ENCODE results near the gene UNC13C. TPM values are rescaled to one million over a fixed set of nuclear protein-coding genes. Genes with fewer than 3 reads are reported as not detected.

The UNC13C gene
- total RNA-seq, 1 donor from 2014 or later: 0.18 TPM

DNA sequence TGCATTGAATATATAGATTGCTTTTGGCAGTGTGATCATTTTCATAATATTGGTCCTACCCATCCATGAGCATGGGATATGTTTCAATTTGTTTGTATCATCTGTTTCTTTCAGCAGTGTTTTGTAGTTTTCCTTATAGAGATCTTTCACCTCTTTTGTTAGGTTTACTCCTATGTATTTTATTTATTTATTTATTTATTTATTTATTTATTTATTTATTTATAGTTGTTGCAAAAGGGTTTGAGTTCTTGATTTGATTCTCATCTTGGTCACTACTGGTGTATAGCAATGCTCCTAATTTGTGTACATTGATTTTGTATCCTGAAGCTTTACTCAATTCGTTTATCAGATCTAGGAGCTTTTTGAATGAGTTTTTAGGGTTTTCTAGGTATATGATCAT lies 478.2 kb downstream of the UNC13C start:
- H3K27ac Mint-ChIP-seq (ENCODE audit: unreplicated experiment): no peak overlapping the region
- no peak overlapping the region for H3K9ac ChIP-seq (ENCODE audit: low read length)
- no peaks in the 10 kb centered on the region for H3K4me1 Mint-ChIP-seq (ENCODE audit: low read depth, unreplicated experiment)
- H4K20me1 ChIP-seq (ENCODE audit: insufficient read depth, low read length): no peaks in the 10 kb centered on the region
- H2AFZ ChIP-seq (ENCODE audit: low read depth, low read length): no peak overlapping the region
- H3K4me1 ChIP-seq (ENCODE audit: insufficient read depth, low read length): no peaks in the 10 kb centered on the region
- H3K79me2 ChIP-seq (ENCODE audit: insufficient read depth, low read length): no peaks in the 10 kb centered on the region
- FAIRE-seq (no peak), DNase-seq (ENCODE audit: low read depth) (no peak)
- H3K4me3 Mint-ChIP-seq (ENCODE audit: unreplicated experiment): no peak overlapping the region
- no peak for TF ChIP-seq EZH2 (IDR thresholded peaks at IDR 0.05; ENCODE audit: insufficient read depth, low read length)
- no peak for TF ChIP-seq CTCF (IDR thresholded peaks at IDR 0.05; ENCODE audit: insufficient read depth, low read depth, low read length)
- H3K9me3 ChIP-seq (ENCODE audit: insufficient read depth, low read depth, low read length): peaks cover 8% of the 10 kb centered on the region
- no peaks in the 10 kb centered on the region for H3K27me3 Mint-ChIP-seq (ENCODE audit: low read depth, unreplicated experiment)
- H3K36me3 ChIP-seq (ENCODE audit: insufficient read depth, low read length): no peaks in the 10 kb centered on the region
- no peak overlapping the region for H3K4me3 ChIP-seq (ENCODE audit: insufficient read depth, low read depth, low read length)
- H3K27me3 ChIP-seq (ENCODE audit: insufficient read depth, low read length): no peaks in the 10 kb centered on the region
- H3K27ac ChIP-seq (ENCODE audit: low read depth, low read length): no peak overlapping the region
- no peak overlapping the region for H3K4me2 ChIP-seq (ENCODE audit: low read length)
- H3K36me3 Mint-ChIP-seq (ENCODE audit: low read depth, unreplicated experiment): no peaks in the 10 kb centered on the region
- peaks cover 11% of the 10 kb centered on the region for H3K9me3 Mint-ChIP-seq (ENCODE audit: unreplicated experiment)

- no peak overlapping the region for H2AFZ ChIP-seq (ENCODE audit: low read depth, low read length)
- TF ChIP-seq CTCF (IDR thresholded peaks at IDR 0.05; ENCODE audit: insufficient read depth, low read depth, low read length): no peak
- no peak for TF ChIP-seq EZH2 (IDR thresholded peaks at IDR 0.05; ENCODE audit: insufficient read depth, low read length)
- no peaks in the 10 kb centered on the region for H3K4me1 Mint-ChIP-seq (ENCODE audit: low read depth, unreplicated experiment)
- H3K4me3 ChIP-seq (ENCODE audit: insufficient read depth, low read depth, low read length): no peak overlapping the region
- H3K27ac Mint-ChIP-seq (ENCODE audit: unreplicated experiment): no peak overlapping the region
- H3K79me2 ChIP-seq (ENCODE audit: insufficient read depth, low read length): no peaks in the 10 kb centered on the region
- no peaks in the 10 kb centered on the region for H3K27me3 ChIP-seq (ENCODE audit: insufficient read depth, low read length)
- FAIRE-seq (no peak), DNase-seq (ENCODE audit: low read depth) (no peak)
- no peak overlapping the region for H3K4me3 Mint-ChIP-seq (ENCODE audit: unreplicated experiment)
- H3K4me2 ChIP-seq (ENCODE audit: low read length): no peak overlapping the region
- H3K9ac ChIP-seq (ENCODE audit: low read length): no peak overlapping the region
- peaks cover 7% of the 10 kb centered on the region for H3K9me3 Mint-ChIP-seq (ENCODE audit: unreplicated experiment)
- no peaks in the 10 kb centered on the region for H3K9me3 ChIP-seq (ENCODE audit: insufficient read depth, low read depth, low read length)
- H3K36me3 ChIP-seq (ENCODE audit: insufficient read depth, low read length): no peaks in the 10 kb centered on the region
- no peaks in the 10 kb centered on the region for H3K4me1 ChIP-seq (ENCODE audit: insufficient read depth, low read length)
- no peaks in the 10 kb centered on the region for H3K27me3 Mint-ChIP-seq (ENCODE audit: low read depth, unreplicated experiment)
- H4K20me1 ChIP-seq (ENCODE audit: insufficient read depth, low read length): no peaks in the 10 kb centered on the region
- H3K36me3 Mint-ChIP-seq (ENCODE audit: low read depth, unreplicated experiment): no peaks in the 10 kb centered on the region
- H3K27ac ChIP-seq (ENCODE audit: low read depth, low read length): no peak overlapping the region
Measured at GRCh38 chr15:54462511-54462913, 484.3 kb downstream of the UNC13C start.

GRCh38 chr15:54481819-54482218 lies 503.6 kb downstream of the UNC13C start:
- H3K4me3 ChIP-seq (ENCODE audit: insufficient read depth, low read depth, low read length): no peak overlapping the region
- no peak overlapping the region for H3K27ac ChIP-seq (ENCODE audit: low read depth, low read length)
- H3K36me3 ChIP-seq (ENCODE audit: insufficient read depth, low read length): no peaks in the 10 kb centered on the region
- no peaks in the 10 kb centered on the region for H3K27me3 ChIP-seq (ENCODE audit: insufficient read depth, low read length)
- no peak overlapping the region for H3K27ac Mint-ChIP-seq (ENCODE audit: unreplicated experiment)
- no peaks in the 10 kb centered on the region for H4K20me1 ChIP-seq (ENCODE audit: insufficient read depth, low read length)
- H3K4me1 ChIP-seq (ENCODE audit: insufficient read depth, low read length): no peaks in the 10 kb centered on the region
- peaks cover 9% of the 10 kb centered on the region for H3K9me3 Mint-ChIP-seq (ENCODE audit: unreplicated experiment)
- TF ChIP-seq EZH2 (IDR thresholded peaks at IDR 0.05; ENCODE audit: insufficient read depth, low read length) (no peak), CTCF (IDR thresholded peaks at IDR 0.05; ENCODE audit: insufficient read depth, low read depth, low read length) (no peak)
- no peak overlapping the region for H3K9ac ChIP-seq (ENCODE audit: low read length)
- DNase-seq (ENCODE audit: low read depth): no peak
- H3K4me2 ChIP-seq (ENCODE audit: low read length): no peak overlapping the region
- no peak for FAIRE-seq
- no peaks in the 10 kb centered on the region for H3K4me1 Mint-ChIP-seq (ENCODE audit: low read depth, unreplicated experiment)
- no peaks in the 10 kb centered on the region for H3K36me3 Mint-ChIP-seq (ENCODE audit: low read depth, unreplicated experiment)
- peaks cover 7% of the 10 kb centered on the region for H3K9me3 ChIP-seq (ENCODE audit: insufficient read depth, low read depth, low read length)
- no peak overlapping the region for H3K4me3 Mint-ChIP-seq (ENCODE audit: unreplicated experiment)
- H3K27me3 Mint-ChIP-seq (ENCODE audit: low read depth, unreplicated experiment): no peaks in the 10 kb centered on the region
- H2AFZ ChIP-seq (ENCODE audit: low read depth, low read length): no peak overlapping the region
- H3K79me2 ChIP-seq (ENCODE audit: insufficient read depth, low read length): no peaks in the 10 kb centered on the region

All from astrocyte (in vitro differentiated cells and primary cell).